Gastrocnemius medialis (tissue), 4 donors: ENCODE results near the gene HK1. TPM values are rescaled to one million over a fixed set of nuclear protein-coding genes. Genes with fewer than 3 reads are reported as not detected.

Experiments
- ATAC-seq, 2 donors: fragments of 150-250 bp; one replicate each; pipeline ENCODE4 v1.9.1; 2016
- DNase-seq, 2 donors: peaks; one replicate each; pipeline ENCODE4 v3.0.0-alpha.2; 2019
- H3K27ac ChIP-seq, 4 donors: fragments of 200-600 bp; sonication (generic); 1 replicate in 1 of 4; 2 replicates in 3 of 4; pipeline ENCODE4 v1.5.1; 2016 to 2018; ENCODE audit warnings: mild to moderate bottlenecking in 2 of 4, moderate library complexity in 1 of 4
- H3K27me3 ChIP-seq, 3 donors: fragments of 200-600 bp; sonication (generic) in 2 of 3; 1 replicate in 1 of 3; 2 replicates in 2 of 3; pipeline versions ENCODE4 v1.5.1 to v1.6.0; 2016 to 2019; ENCODE audit warnings: mild to moderate bottlenecking in 1 of 3, moderate library complexity in 1 of 3
- H3K36me3 ChIP-seq, 2 donors: fragments of 200-600 bp; sonication (generic) in 1 of 2; one replicate each; pipeline ENCODE4 v1.5.1; 2017 to 2018
- H3K4me1 ChIP-seq, 2 donors: fragments of 200-600 bp; sonication (generic) in 1 of 2; one replicate each; pipeline ENCODE4 v1.5.1; 2016 to 2017; ENCODE audit warnings: mild to moderate bottlenecking in 2 of 2
- H3K4me3 ChIP-seq, 4 donors: fragments of 200-600 bp; sonication (generic) in 3 of 4; 1 replicate in 1 of 4; 2 replicates in 3 of 4; pipeline ENCODE4 v1.5.1; 2016 to 2019; ENCODE audit warnings: mild to moderate bottlenecking in 2 of 4
- H3K9me3 ChIP-seq, 3 donors: fragments of 200-600 bp; sonication (generic) in 2 of 3; 1 replicate in 1 of 3; 2 replicates in 2 of 3; pipeline ENCODE4 v1.5.1; 2016 to 2019
- POLR2A ChIP-seq, 2 donors: fragments of 450-650 bp; IDR thresholded peaks; one replicate each; pipeline ENCODE4 v1.6.1; 2017; ENCODE audit warnings: antibody characterized with exemption in 2 of 2, mild to moderate bottlenecking in 2 of 2, moderate library complexity in 2 of 2
- in situ Hi-C, 4 donors: fragments of 200-750 bp; cut with MboI; loops; one replicate each; pipeline versions ENCODE4 v1.15.0 to v1.8.0; 2017; ENCODE audit warnings: low sequenced_read_pairs in 4 of 4
- intact Hi-C: fragments of 100-400 bp; cut with DNase I; formaldehyde crosslinking; loops from one replicate; pipeline ENCODE4 v1.15.1; 2023; ENCODE audit warnings: low total_unique reads
- total RNA-seq, 4 donors: library from RNA; depleted of rRNA; stranded (reverse); fragments of >200 nt; gene quantifications; one replicate each; pipeline versions ENCODE4 v1.1.0 to v1.2.3, GENCODE V29; 2016
- TF ChIP-seq, protein P1 (sequence below), 5 experiments: fragments of 450-650 bp in 3 of 5; fragments of 200-600 bp in 2 of 5; sonication (generic) in 2 of 5; IDR thresholded peaks in 4 of 5; conservative IDR thresholded peaks in 1 of 5; 1 replicate in 4 of 5; 2 replicates in 1 of 5; pipeline ENCODE4 v1.5.1; 2016 to 2019; ENCODE audit warnings: antibody characterized with exemption in 5 of 5, mild to moderate bottlenecking in 3 of 5, moderate library complexity in 3 of 5

HK1 gene
- total RNA-seq, 4 donors from 2014 or later, result 168 to 331 (median 246) TPM

DNA sequence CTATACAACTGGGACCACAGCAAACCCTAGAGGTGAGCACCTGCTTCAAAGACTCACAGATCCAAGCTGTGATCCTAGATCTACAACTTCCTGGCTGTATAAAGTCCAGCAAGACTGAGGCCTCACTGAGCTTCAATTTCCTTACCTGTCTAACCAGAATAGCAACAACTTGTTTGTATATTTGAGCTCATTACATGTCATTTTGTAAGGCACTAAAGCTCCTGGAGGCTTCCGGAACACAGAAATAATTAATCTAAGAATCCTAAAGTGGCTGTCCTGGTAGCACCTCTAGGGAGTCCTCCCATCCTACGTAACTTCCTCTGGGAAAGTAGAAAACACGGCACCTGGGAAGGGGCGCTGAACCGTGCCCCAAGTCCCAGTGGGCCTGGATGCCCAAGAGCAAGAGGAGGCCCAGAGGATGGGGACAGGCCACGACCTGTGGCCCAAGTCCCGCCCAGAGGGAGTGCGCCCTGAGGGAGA, 39.4 kb downstream of the HK1 start:
- Histone ChIP-seq H3K27ac (peak overlapping the region; percentile 92 to 98 (median 96)), H3K9me3 (no peaks in the 10 kb centered on the region), H3K4me3 (peak overlapping the region; percentile 92 to 97 (median 96)), H3K36me3 (no peaks in the 10 kb centered on the region), H3K4me1 (peaks cover 34 to 35% of the 10 kb centered on the region in 2 donors), H3K27me3 (no peaks in the 10 kb centered on the region)
- ATAC-seq, result peak in 1 of 2 donors; percentile 3
- TF ChIP-seq POLR2A (IDR thresholded peaks at IDR 0.05), result no peak
- TF ChIP-seq, protein P1, sequence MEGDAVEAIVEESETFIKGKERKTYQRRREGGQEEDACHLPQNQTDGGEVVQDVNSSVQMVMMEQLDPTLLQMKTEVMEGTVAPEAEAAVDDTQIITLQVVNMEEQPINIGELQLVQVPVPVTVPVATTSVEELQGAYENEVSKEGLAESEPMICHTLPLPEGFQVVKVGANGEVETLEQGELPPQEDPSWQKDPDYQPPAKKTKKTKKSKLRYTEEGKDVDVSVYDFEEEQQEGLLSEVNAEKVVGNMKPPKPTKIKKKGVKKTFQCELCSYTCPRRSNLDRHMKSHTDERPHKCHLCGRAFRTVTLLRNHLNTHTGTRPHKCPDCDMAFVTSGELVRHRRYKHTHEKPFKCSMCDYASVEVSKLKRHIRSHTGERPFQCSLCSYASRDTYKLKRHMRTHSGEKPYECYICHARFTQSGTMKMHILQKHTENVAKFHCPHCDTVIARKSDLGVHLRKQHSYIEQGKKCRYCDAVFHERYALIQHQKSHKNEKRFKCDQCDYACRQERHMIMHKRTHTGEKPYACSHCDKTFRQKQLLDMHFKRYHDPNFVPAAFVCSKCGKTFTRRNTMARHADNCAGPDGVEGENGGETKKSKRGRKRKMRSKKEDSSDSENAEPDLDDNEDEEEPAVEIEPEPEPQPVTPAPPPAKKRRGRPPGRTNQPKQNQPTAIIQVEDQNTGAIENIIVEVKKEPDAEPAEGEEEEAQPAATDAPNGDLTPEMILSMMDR (IDR thresholded peaks at IDR 0.05 in 4 of 5, conservative IDR thresholded peaks at IDR 0.05 in 1 of 5), result no peak
- no peak for DNase-seq
- in situ Hi-C loops (loop anchor here in 2 of 4 donors (10.0 kb wide), 1 partner anchor 67 kb away; no protein-coding TSS in a partner anchor), intact Hi-C loops (loop anchor here (1.0 to 5.0 kb wide), 5 partner anchors 45 to 190 kb away; no protein-coding TSS in a partner anchor)

DNA sequence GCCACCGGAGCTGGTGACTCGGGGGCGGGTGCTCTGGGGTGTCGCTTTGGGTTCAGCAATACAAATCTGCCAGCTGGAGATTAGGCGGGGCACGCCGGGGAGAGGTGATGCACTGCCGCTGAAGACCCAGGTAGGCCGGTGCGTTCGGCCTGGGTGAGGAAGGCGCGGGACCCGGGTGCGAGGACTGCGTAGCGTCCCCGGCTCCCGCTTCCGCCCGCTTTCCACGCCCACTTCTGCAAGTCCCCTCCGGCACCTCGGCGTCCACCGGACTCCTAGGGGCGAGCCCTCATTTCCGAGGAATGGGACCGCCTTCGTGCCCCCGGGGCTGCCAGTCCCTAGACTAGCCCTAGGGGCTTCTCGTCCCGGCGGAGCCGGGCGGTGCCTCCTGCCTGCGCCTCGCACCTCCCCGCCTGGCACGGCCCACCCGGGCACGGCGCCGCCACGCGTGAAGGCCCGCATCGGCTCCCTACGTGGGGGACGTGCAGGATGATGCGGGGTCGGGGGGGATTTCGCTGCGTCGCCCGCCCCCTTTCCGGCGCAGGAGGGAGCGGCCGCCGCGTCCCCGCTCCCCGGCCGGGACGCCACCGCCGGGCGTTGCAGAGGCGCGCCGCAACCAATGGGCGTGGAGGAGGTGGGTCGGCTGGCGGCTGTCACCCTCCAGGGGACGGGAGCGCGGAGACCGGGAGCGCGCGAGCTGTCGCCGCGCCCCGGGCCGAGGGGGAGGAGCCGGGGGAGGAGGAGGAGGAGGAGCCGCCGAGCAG, 40.0 kb downstream of the HK1 start:
- Histone ChIP-seq H3K27me3 (no peaks in the 10 kb centered on the region), H3K27ac (peak overlapping the region; percentile 92 to 98 (median 96)), H3K4me1 (peaks cover 34 to 41% of the 10 kb centered on the region in 2 donors), H3K36me3 (no peaks in the 10 kb centered on the region), H3K9me3 (no peaks in the 10 kb centered on the region), H3K4me3 (peak overlapping the region; percentile 92 to 97 (median 96))
- ATAC-seq (peak; percentile 81 to 84), DNase-seq (peak; percentile 88 to 89)
- intact Hi-C loops, result loop anchor here (1.0 to 5.0 kb wide), 5 partner anchors 45 to 189 kb away; no protein-coding TSS in a partner anchor
- TF ChIP-seq, protein P1 (IDR thresholded peaks at IDR 0.05 in 4 of 5, conservative IDR thresholded peaks at IDR 0.05 in 1 of 5), result peak in 1 of 5 experiments; percentile 25
- no peak for TF ChIP-seq POLR2A (IDR thresholded peaks at IDR 0.05)
- in situ Hi-C loops, result loop anchor here in 2 of 4 donors (10.0 kb wide), 1 partner anchor 67 kb away; no protein-coding TSS in a partner anchor

DNA sequence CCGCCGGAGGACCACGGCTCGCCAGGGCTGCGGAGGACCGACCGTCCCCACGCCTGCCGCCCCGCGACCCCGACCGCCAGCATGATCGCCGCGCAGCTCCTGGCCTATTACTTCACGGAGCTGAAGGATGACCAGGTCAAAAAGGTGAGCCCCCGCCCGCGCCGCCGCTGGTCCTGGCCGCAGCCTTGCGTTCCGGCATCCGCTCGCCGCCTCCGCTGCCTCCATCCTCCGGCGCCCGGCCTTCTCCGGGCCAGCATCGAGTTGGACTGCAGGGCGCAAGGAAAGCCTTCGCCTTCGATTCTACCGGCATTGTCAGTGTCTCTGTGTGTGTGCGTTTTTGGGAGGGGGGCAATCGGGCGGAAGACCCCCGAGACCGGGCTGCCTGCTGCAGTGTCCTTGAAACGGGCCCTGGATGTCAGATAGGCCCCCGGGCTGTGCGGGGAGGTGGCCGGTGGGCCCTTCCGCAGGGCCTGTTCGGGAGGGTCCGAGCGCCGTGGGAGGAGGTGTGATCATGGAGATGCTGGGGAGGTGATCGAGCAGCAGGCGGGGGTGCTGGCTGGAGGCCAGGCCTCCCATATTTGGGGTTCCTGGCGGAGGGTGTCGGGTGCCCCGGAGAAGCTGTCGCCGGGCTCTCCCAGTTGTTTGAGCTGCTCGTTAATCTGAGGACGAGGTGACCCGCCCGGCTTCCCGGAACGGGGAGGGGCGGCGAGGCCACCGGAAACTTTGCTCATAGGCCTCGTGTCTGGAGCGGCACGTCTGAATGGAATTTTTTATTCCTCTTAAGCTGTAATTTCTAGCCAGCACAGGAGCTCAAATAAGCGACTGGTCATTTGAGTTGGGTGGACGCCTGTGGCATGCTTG, 40.8 kb downstream of the HK1 start:
- ATAC-seq (peak; percentile 50 to 75), DNase-seq (peak; percentile 77 to 79)
- H3K27me3 ChIP-seq, result no peaks in the 10 kb centered on the region
- H3K4me1 ChIP-seq, result peaks cover 41 to 49% of the 10 kb centered on the region in 2 donors
- H3K4me3 ChIP-seq, result peak overlapping the region; percentile 92 to 97 (median 96)
- in situ Hi-C loops, result loop anchor here in 2 of 4 donors (10.0 kb wide), 1 partner anchor 66 kb away; no protein-coding TSS in a partner anchor
- H3K36me3 ChIP-seq, result no peaks in the 10 kb centered on the region
- no peaks in the 10 kb centered on the region for H3K9me3 ChIP-seq
- intact Hi-C loops, result loop anchor here (1.0 to 5.0 kb wide), 5 partner anchors 44 to 188 kb away; no protein-coding TSS in a partner anchor
- peak overlapping the region; percentile 92 to 98 (median 96) for H3K27ac ChIP-seq
- peak; percentile 94 to 99 for TF ChIP-seq POLR2A (IDR thresholded peaks at IDR 0.05)
- TF ChIP-seq, protein P1 (IDR thresholded peaks at IDR 0.05 in 4 of 5, conservative IDR thresholded peaks at IDR 0.05 in 1 of 5), result peak in 1 of 5 experiments; percentile 5

DNA sequence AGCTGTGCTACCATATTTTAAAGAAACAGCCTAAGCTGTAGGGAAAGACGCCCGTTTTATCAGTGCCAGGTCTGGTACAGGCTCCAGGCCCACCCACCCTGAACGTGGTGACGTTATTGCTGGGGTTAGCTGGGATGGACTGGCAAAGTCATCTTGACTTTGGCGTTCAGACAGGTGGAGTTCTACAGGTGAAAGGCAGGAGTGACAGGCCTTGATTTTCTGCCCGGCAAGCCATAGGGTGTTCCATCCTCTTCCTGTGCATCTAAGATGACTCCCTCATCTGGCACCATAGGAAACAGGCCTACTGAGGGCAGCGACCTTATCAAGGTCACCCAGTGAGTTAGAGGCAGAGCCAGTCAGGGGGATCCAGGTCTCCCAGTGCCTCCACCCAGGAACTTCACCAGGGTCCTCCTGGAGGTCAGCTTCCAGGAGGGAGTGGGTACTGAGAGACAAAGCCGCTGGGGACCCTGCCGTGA, 41.6 kb downstream of the HK1 start:
- Histone ChIP-seq H3K27ac (peak overlapping the region; percentile 92 to 98 (median 96)), H3K9me3 (no peaks in the 10 kb centered on the region), H3K4me3 (peak overlapping the region; percentile 92 to 97 (median 96)), H3K27me3 (no peaks in the 10 kb centered on the region), H3K36me3 (no peaks in the 10 kb centered on the region), H3K4me1 (peaks cover 48 to 57% of the 10 kb centered on the region in 2 donors)
- intact Hi-C loops, result loop anchor here (2.0 to 5.0 kb wide), 4 partner anchors 43 to 187 kb away; no protein-coding TSS in a partner anchor
- DNase-seq, result no peak
- no peak for TF ChIP-seq POLR2A (IDR thresholded peaks at IDR 0.05)
- TF ChIP-seq, protein P1 (IDR thresholded peaks at IDR 0.05 in 4 of 5, conservative IDR thresholded peaks at IDR 0.05 in 1 of 5), result no peak
- in situ Hi-C loops, result loop anchor here in 3 of 4 donors (10.0 kb wide), 1 partner anchor 65 kb away; no protein-coding TSS in a partner anchor
- ATAC-seq, result no peak
